K562 (cell line): ENCODE data around the gene ATP6V1A. TPM values are rescaled to one million over a fixed set of nuclear protein-coding genes. Genes with fewer than 3 reads are reported as not detected.

ENCODE experiments used
- ATAC-seq: fragments of 200-7000 bp; cut with Tn5 transposase; 3 replicates; pipeline ENCODE4 v1.9.1; 2020; ENCODE audit warnings: moderate library complexity
- BruUV-seq: library from RNA; stranded (reverse); fragments of 400-500 nt; replicated peaks from 2 replicates; lab custom pipeline; 2021; lab: Mats Ljungman, UMichigan
- CTCF ChIA-PET: fragments of 300-600 bp; formaldehyde crosslinking; extraction: SDS; loops from one replicate; lab custom pipeline; 2021; ENCODE audit warnings: low intra/inter-chr PET ratio; lab: Yijun Ruan, JAX
- POLR2A ChIA-PET: fragments of 300-600, 350-650 bp; sonication (Branson Sonifier 250); formaldehyde crosslinking; extraction: SDS; loops from one replicate; lab custom pipeline; 2021; ENCODE audit warnings: antibody characterized with exemption, inconsistent platforms; lab: Yijun Ruan, JAX
- DNase-seq, 4 experiments: peaks; one replicate each; pipeline versions ENCODE4 v3.0.0 to v3.0.0-alpha.2; 2011 to 2018; ENCODE audit warnings: low spot score in 3 of 4, mixed read lengths in 3 of 4; ENCODE audit errors: extremely low read depth in 1 of 4
- FAIRE-seq: peaks from 2 replicates; lab custom pipeline; 2011; peaks lifted over from hg19 to GRCh38; lab: Jason Lieb, UNC
- H2AFZ ChIP-seq: 2 replicates; pipeline ENCODE4 v1.6.0; 2011; ENCODE audit warnings: low read depth, low read length, control low read depth, inconsistent platforms
- H3K27ac ChIP-seq: fragments of 200-600 bp; 3 replicates; pipeline ENCODE4 v1.8.0; 2011; ENCODE audit warnings: low read depth, mild to moderate bottlenecking, control low read depth, inconsistent platforms, low read length, moderate library complexity, mixed read lengths; ENCODE audit errors: extremely low read depth
- H3K27me3 ChIP-seq, 2 experiments: fragments of 300-600 bp in 1 of 2; 2 replicates in 1 of 2; 3 replicates in 1 of 2; pipeline versions ENCODE4 v1.6.0 to v1.8.0; 2011; ENCODE audit warnings: inconsistent platforms in 2 of 2, low read length in 2 of 2, mild to moderate bottlenecking in 1 of 2, mixed read lengths in 1 of 2, moderate library complexity in 1 of 2; ENCODE audit not compliant: control insufficient read depth in 2 of 2, insufficient read depth in 2 of 2
- H3K36me3 ChIP-seq: fragments of 300-600 bp; 3 replicates; pipeline ENCODE4 v1.8.0; 2011; ENCODE audit warnings: mild to moderate bottlenecking, low read length, inconsistent platforms; ENCODE audit not compliant: control insufficient read depth, insufficient read depth
- H3K4me1 ChIP-seq, 2 experiments: fragments of 200-600 bp in 1 of 2; replicated peaks in 1 of 2; 2 replicates in 1 of 2; 3 replicates in 1 of 2; pipeline versions ENCODE4 v1.5.1 to v1.8.0; 2011; ENCODE audit warnings: inconsistent platforms in 2 of 2, low read length in 2 of 2, mild to moderate bottlenecking in 1 of 2, mixed read lengths in 1 of 2, moderate library complexity in 1 of 2; ENCODE audit not compliant: control insufficient read depth in 2 of 2, insufficient read depth in 2 of 2
- H3K4me2 ChIP-seq: 2 replicates; pipeline ENCODE4 v1.6.1; 2011; ENCODE audit warnings: low read length, control low read depth, inconsistent platforms, mixed read lengths; ENCODE audit not compliant: insufficient read depth
- H3K4me3 ChIP-seq: fragments of 200-600 bp; sonication (generic), shearing (Covaris generic); 2 replicates; pipeline ENCODE4 v1.5.1; 2016; ENCODE audit warnings: control low read depth, inconsistent platforms
- H3K79me2 ChIP-seq: fragments of 200-600 bp; 3 replicates; pipeline ENCODE4 v1.8.0; 2011; ENCODE audit warnings: low read length, inconsistent platforms; ENCODE audit not compliant: control insufficient read depth, insufficient read depth
- H3K9ac ChIP-seq, 2 experiments: 2 replicates each; pipeline versions ENCODE4 v1.6.0 to v1.6.1; 2011; ENCODE audit warnings: low read depth in 2 of 2, low read length in 2 of 2, control low read depth in 1 of 2, inconsistent platforms in 1 of 2, mild to moderate bottlenecking in 1 of 2, mixed read lengths in 1 of 2; ENCODE audit not compliant: insufficient read depth in 1 of 2
- H3K9me1 ChIP-seq: one replicate; pipeline ENCODE4 v1.6.0; 2011; ENCODE audit warnings: inconsistent platforms, mild to moderate bottlenecking, low read length, moderate library complexity; ENCODE audit not compliant: control insufficient read depth, insufficient read depth
- H3K9me3 ChIP-seq: replicated peaks from 2 replicates; pipeline ENCODE4 v1.5.1; 2011; ENCODE audit warnings: low read depth, low read length, inconsistent platforms; ENCODE audit not compliant: control insufficient read depth, insufficient read depth
- H4K20me1 ChIP-seq: replicated peaks from 2 replicates; pipeline ENCODE4 v1.6.1; 2011; ENCODE audit warnings: low read length, inconsistent platforms, mixed read lengths; ENCODE audit not compliant: control insufficient read depth, insufficient read depth
- BCOR ChIP-seq: fragments of 450-650 bp; IDR thresholded peaks from 2 replicates; pipeline ENCODE4 v1.6.1; 2016
- ETS1 ChIP-seq: conservative IDR thresholded peaks from 2 replicates; pipeline ENCODE4 v1.6.1; 2011; ENCODE audit warnings: low read depth, mild to moderate bottlenecking, low read length; ENCODE audit not compliant: control insufficient read depth
- HDAC1 ChIP-seq, 2 experiments: fragments of 450-650 bp; IDR thresholded peaks; 2 replicates each; pipeline ENCODE4 v1.6.1; 2016 to 2017; ENCODE audit warnings: inconsistent platforms in 1 of 2, mild to moderate bottlenecking in 1 of 2, moderate library complexity in 1 of 2
- HDAC2 ChIP-seq: fragments of 450-650 bp; IDR thresholded peaks from 2 replicates; pipeline ENCODE4 v1.6.1; 2016; ENCODE audit warnings: mild to moderate bottlenecking
- MAFF ChIP-seq: IDR thresholded peaks from 2 replicates; pipeline ENCODE4 v1.6.1; 2012; ENCODE audit warnings: low read length, improper control_type of control experiment
- MITF ChIP-seq: IDR thresholded peaks from 2 replicates; pipeline ENCODE4 v1.6.1; 2014; ENCODE audit warnings: antibody characterized with exemption
- MYC ChIP-seq, 2 experiments: fragments of 250-450 bp in 1 of 2; sonication (Bioruptor Pico) in 1 of 2; IDR thresholded peaks; 2 replicates each; pipeline versions ENCODE4 v1.5.1 to v1.6.1; 2012 to 2021; ENCODE audit warnings: low read depth in 2 of 2, borderline replicate concordance in 1 of 2, improper control_type of control experiment in 1 of 2, low read length in 1 of 2, mild to moderate bottlenecking in 1 of 2, moderate library complexity in 1 of 2
- NKRF ChIP-seq: fragments of 450-650 bp; IDR thresholded peaks from 2 replicates; pipeline ENCODE4 v1.6.1; 2016; ENCODE audit warnings: borderline replicate concordance
- SP2 ChIP-seq: IDR thresholded peaks from 2 replicates; pipeline ENCODE4 v1.6.1; 2011; ENCODE audit warnings: mild to moderate bottlenecking, low read depth, low read length, moderate library complexity; ENCODE audit not compliant: poor library complexity, severe bottlenecking; ENCODE audit errors: extremely low read depth
- ZBTB49 ChIP-seq: sonication (generic); formaldehyde crosslinking; IDR thresholded peaks from 2 replicates; pipeline ENCODE4 v1.8.0; 2022; ENCODE audit warnings: missing genetic modification reagents, mild to moderate bottlenecking, borderline replicate concordance
- WGBS: fragments of 100-300 bp; shearing (Covaris generic); methylation state at CpG from one replicate; pipeline ENCODE4 v1.1.6; 2016; ENCODE audit warnings: low coverage, mixed read lengths; ENCODE audit not compliant: insufficient coverage; ENCODE audit errors: missing lambda C conversion rate; 5-methylcytosine and 5-hydroxymethylcytosine counted together
- in situ Hi-C: fragments of 300-500 bp; cut with MboI; formaldehyde crosslinking; loops from 4 replicates; pipeline ENCODE4 v1.15.0; 2018; ENCODE audit warnings: inconsistent platforms, mixed read lengths
- intact Hi-C: fragments of 100-400 bp; cut with micrococcal nuclease; formaldehyde crosslinking; loops from 2 replicates; pipeline ENCODE4 v1.14.2; 2022
- polyA plus RNA-seq, 8 experiments: library from polyadenylated mRNA; depleted of rRNA in 4 of 8; stranded (reverse) in 5 of 8; unstranded in 3 of 8; fragments of >200 nt; fragmentation: Nextera tagmentation in 2 of 8; fragmentation: Illumina TruSeq in 1 of 8; extraction: Ambion mirVana in 2 of 8; extraction: Trizol in 1 of 8; gene quantifications; 2 replicates each; pipeline versions ENCODE4 v1.2.1 to v1.2.3, GENCODE V29; 2011 to 2014; ENCODE audit warnings: inconsistent platforms in 1 of 8, missing spikeins in 1 of 8
- total RNA-seq, 7 experiments: library from RNA; depleted of rRNA in 6 of 7; stranded (reverse); fragments of >200 nt in 6 of 7; fragmentation: Illumina TruSeq in 2 of 7; extraction: Trizol in 2 of 7; gene quantifications; 2 replicates each; pipeline versions ENCODE4 v1.2.1 to v1.2.3, GENCODE V29; 2011 to 2021; ENCODE audit warnings: low replicate concordance in 1 of 7

Gene ATP6V1A
- total and polyA plus RNA-seq, 9 of the 15 experiments (the other 6 are each of a cell fraction or from before 2014, with no cell fraction given), result 23.6 to 57.1 (median 39.9) TPM

GRCh38 chr3:113745756-113746547 is 883 bp upstream of the ATP6V1A start, which contains the start of gene NAA50:
TSS of gene NAA50 (minus strand) at chr3:113746249. CDS start at chr3:113745949, 300 bp downstream.
- Histone ChIP-seq H3K27ac (peak within 1 kb of the TSS; percentile 98), H4K20me1 (peaks cover 9% of the 10 kb centered on the region; the same call in 1 of the 2 replicates), H3K4me3 (peak within 1 kb of the TSS; percentile 90), H3K79me2 (peaks cover 92% of the 10 kb centered on the region), H3K9me3 (no peaks in the 10 kb centered on the region), H3K9me1 (no peaks in the 10 kb centered on the region), H2AFZ (peak within 1 kb of the TSS; percentile 93), H3K4me2 (peak within 1 kb of the TSS; percentile 96), H3K27me3 (no peaks in the 10 kb centered on the region), H3K9ac (peak within 1 kb of the TSS; percentile 93 to 95), H3K36me3 (peaks cover 20% of the 10 kb centered on the region; the same call in 1 of the 3 replicates), H3K4me1 (peaks cover 6 to 11% of the 10 kb centered on the region in 2 experiments)
- CTCF ChIA-PET, result interaction anchor here (0.7 kb wide), 1 partner anchor 251 kb away, joined by 3 read pairs; no protein-coding TSS in a partner anchor
- peak; percentile 81 to 92 (median 85) for DNase-seq
- WGBS, result 1% methylated on average over 34 of the region's 72 CpGs
- FAIRE-seq, result peak; percentile 11
- POLR2A ChIA-PET, result interaction anchor here (1.3 to 1.5 kb wide), 2 partner anchors 10 to 11 kb away, joined by 4 read pairs; no protein-coding TSS in a partner anchor
- intact Hi-C loops (loop anchor here (2.0 to 5.0 kb wide), 3 partner anchors 49 to 249 kb away; partner anchors contain the start of gene USF3), in situ Hi-C loops (no loop called here)
- peak; percentile 72 for ATAC-seq
- no TSS peak for BruUV-seq
- no peak for TF ChIP-seq ETS1
- TF ChIP-seq HDAC1 (IDR thresholded peaks at IDR 0.05), result peak in 1 of 2 experiments; percentile 69; a peak in 1 of 4 replicates
- peak; percentile 39 for TF ChIP-seq NKRF
- TF ChIP-seq HDAC2, result no peak
- no peak for TF ChIP-seq SP2
- no peak for TF ChIP-seq ZBTB49 (CRISPR knock-in tag)
- TF ChIP-seq MAFF, result no peak
- TF ChIP-seq MYC (IDR thresholded peaks at IDR 0.05; ENCODE audit: low read depth, low read length), result 0 out of 2 replicates have a peak, but pooled peaks have one; percentile 6
- peak; percentile 49; the same call in 1 of the 2 replicates for TF ChIP-seq MYC (CRISPR knock-in tag; IDR thresholded peaks at IDR 0.05; ENCODE audit: borderline replicate concordance, low read depth)
- no peak for TF ChIP-seq MITF
- TF ChIP-seq BCOR, result 0 out of 2 replicates have a peak, but pooled peaks have one; percentile 17
